WI38 (cell line): ENCODE data around the gene TCP11L1.
A peak's percentile ranks its signal among the peaks of the same experiment; 100 is the strongest.

Source experiments
- H3K4me3 ChIP-seq: 2 replicates; pipeline ENCODE4 v1.5.1; 2011; ENCODE audit warnings: low read depth, mild to moderate bottlenecking, control low read depth, low read length
- CTCF ChIP-seq: IDR thresholded peaks from 2 replicates; pipeline ENCODE4 v1.5.1; 2012; ENCODE audit warnings: low read depth, mild to moderate bottlenecking, control low read depth, low read length

Gene TCP11L1, protein sequence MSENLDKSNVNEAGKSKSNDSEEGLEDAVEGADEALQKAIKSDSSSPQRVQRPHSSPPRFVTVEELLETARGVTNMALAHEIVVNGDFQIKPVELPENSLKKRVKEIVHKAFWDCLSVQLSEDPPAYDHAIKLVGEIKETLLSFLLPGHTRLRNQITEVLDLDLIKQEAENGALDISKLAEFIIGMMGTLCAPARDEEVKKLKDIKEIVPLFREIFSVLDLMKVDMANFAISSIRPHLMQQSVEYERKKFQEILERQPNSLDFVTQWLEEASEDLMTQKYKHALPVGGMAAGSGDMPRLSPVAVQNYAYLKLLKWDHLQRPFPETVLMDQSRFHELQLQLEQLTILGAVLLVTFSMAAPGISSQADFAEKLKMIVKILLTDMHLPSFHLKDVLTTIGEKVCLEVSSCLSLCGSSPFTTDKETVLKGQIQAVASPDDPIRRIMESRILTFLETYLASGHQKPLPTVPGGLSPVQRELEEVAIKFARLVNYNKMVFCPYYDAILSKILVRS

DNA sequence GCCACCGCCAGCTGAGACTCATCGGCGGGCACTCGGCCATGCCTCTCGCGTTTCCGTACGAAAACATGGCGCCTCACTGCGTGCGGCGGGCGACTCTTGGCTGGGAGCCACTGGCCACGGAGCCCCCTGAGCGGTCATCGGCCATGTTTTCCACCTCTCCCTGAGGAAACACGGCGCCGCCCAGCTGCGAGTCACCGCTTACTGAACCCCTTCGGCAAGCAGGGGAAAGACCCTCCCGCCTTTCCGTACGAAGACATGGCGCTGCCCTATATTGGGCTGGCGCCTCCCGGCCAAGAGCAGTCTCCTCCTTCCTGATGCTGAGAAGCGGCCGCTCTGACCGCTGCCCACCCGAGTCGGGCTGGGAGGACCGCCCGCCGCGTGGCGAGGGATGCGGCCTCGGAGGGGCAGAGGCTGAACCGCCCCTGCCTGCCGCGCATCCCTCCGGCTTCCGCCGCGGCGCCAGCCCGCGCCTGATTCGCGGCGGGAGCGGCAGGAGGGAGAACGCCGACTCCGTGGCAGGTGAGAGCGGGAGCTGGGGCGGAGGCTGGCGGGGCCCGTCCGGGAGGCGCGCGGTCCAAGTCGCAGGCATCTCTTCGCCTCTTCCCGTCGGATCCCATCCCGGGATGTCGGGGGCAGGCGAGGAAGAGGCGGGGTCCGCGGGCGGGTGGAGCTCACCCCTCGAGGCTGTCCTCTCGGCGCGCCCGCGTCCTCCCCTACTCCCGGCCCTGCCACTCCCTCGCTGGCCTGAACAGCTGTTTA is at the start of gene TCP11L1:
TSS of gene TCP11L1 (plus strand) at position 299 of the 759 bp plus-strand sequence. CDS start 4,202 bp downstream, outside the sequence.
- H3K4me3 ChIP-seq: peak within 1 kb of the TSS; percentile 85
- TF ChIP-seq CTCF: no peak

GRCh38 chr11:32990481-32990880 is 48.9 kb upstream of the TCP11L1 start:
- TF ChIP-seq CTCF: no peak
- no peak overlapping the region for H3K4me3 ChIP-seq

DNA sequence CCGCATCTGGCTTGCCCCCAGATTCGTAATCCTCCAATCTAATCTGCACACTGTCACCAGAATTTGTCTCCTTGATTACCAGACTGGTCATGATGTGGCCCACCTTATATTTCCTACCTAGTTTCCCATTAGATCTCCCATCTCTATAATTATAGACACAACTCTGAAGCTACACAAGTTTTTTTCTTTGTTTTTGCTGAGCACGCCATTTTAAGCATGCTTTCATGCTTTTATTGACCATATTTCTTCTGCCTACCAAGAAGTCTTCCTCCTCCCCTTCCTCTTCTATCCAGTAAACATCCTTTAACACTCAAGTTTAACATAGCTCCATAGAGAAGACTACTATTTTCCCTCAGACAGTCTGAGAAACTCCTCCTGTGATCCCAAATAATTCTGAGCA is 47.9 kb upstream of the TCP11L1 start:
- no peak for TF ChIP-seq CTCF
- H3K4me3 ChIP-seq: no peak overlapping the region

DNA sequence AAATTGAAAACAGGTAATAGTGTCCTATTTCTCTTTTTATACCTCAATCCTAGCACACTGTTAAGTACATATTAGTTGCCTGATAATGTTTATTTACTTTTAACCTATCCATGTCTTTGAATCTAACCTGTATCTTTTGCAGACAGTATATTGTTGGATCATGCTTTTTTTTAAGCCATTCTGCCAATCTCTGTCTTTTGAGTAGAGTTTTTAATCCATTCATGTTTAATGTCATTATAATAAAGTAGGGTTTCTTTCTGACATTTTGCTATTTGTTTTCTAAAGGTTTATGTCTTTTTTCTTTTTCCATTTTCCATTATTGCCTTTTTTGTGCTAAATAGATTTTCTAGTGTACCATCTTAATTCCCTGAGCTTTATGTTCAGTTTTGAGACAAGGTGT is 47.5 kb upstream of the TCP11L1 start:
- no peak for TF ChIP-seq CTCF
- no peak overlapping the region for H3K4me3 ChIP-seq

GRCh38 chr11:33000181-33000580 is 39.2 kb upstream of the TCP11L1 start:
- TF ChIP-seq CTCF: no peak
- H3K4me3 ChIP-seq: no peak overlapping the region

- no peak overlapping the region for H3K4me3 ChIP-seq
- no peak for TF ChIP-seq CTCF
These were observed 38.1 kb upstream of the TCP11L1 start for GRCh38 chr11:33001281-33001680.
